H9 (cell line): ENCODE results near the gene GLB1L3. TPM values are rescaled to one million over a fixed set of nuclear protein-coding genes. Genes with fewer than 3 reads are reported as not detected.

Source experiments
- DNase-seq: peaks from one replicate; pipeline ENCODE4 v3.0.0-alpha.2; 2017
- H2AFZ ChIP-seq: one replicate; pipeline ENCODE4 v1.6.1; 2013; ENCODE audit warnings: mild to moderate bottlenecking, low read length, control low read depth, moderate library complexity
- H2AK5ac ChIP-seq: 2 replicates; pipeline ENCODE4 v1.6.1; 2013; ENCODE audit warnings: low read length, control low read depth, mixed read lengths; ENCODE audit not compliant: insufficient read length
- H2BK120ac ChIP-seq: one replicate; pipeline ENCODE4 v1.6.1; 2013; ENCODE audit warnings: low read depth, mild to moderate bottlenecking, low read length, control low read depth, inconsistent platforms; ENCODE audit not compliant: poor library complexity, severe bottlenecking
- H2BK12ac ChIP-seq: 2 replicates; pipeline ENCODE4 v1.6.1; 2013; ENCODE audit warnings: low read length, control low read depth, mixed read lengths, low read depth; ENCODE audit not compliant: insufficient read length
- H2BK15ac ChIP-seq: 2 replicates; pipeline ENCODE4 v1.6.1; 2013; ENCODE audit warnings: low read depth, low read length, control low read depth
- H2BK20ac ChIP-seq: one replicate; pipeline ENCODE4 v1.6.1; 2013; ENCODE audit warnings: low read depth, mild to moderate bottlenecking, low read length, control low read depth, inconsistent platforms; ENCODE audit not compliant: poor library complexity, severe bottlenecking
- H2BK5ac ChIP-seq: 2 replicates; pipeline ENCODE4 v1.6.1; 2013; ENCODE audit warnings: low read length, control low read depth, mixed read lengths; ENCODE audit not compliant: insufficient read length
- H3K14ac ChIP-seq: 2 replicates; pipeline ENCODE4 v1.6.1; 2013; ENCODE audit warnings: low read length, control low read depth; ENCODE audit not compliant: insufficient read depth
- H3K18ac ChIP-seq: 2 replicates; pipeline ENCODE4 v1.6.1; 2013; ENCODE audit warnings: low read depth, mild to moderate bottlenecking, mixed read lengths, low read length, control low read depth; ENCODE audit not compliant: insufficient read length
- H3K23ac ChIP-seq: 2 replicates; pipeline ENCODE4 v1.6.1; 2013; ENCODE audit warnings: low read length, control low read depth, mixed read lengths, low read depth; ENCODE audit not compliant: insufficient read length
- H3K23me2 ChIP-seq: 2 replicates; pipeline ENCODE4 v1.6.1; 2013; ENCODE audit warnings: low read depth, mild to moderate bottlenecking, mixed read lengths, low read length, control low read depth; ENCODE audit not compliant: insufficient read length, poor library complexity, severe bottlenecking
- H3K27ac ChIP-seq: 2 replicates; pipeline ENCODE4 v1.5.1; 2013; ENCODE audit warnings: low read length, control low read depth, mixed read lengths, low read depth; ENCODE audit not compliant: insufficient read length
- H3K27me3 ChIP-seq: 2 replicates; pipeline ENCODE4 v1.6.1; 2013; ENCODE audit warnings: low read length, control low read depth, inconsistent platforms; ENCODE audit not compliant: insufficient read depth
- H3K4ac ChIP-seq: 2 replicates; pipeline ENCODE4 v1.6.1; 2013; ENCODE audit warnings: low read depth, mild to moderate bottlenecking, control low read depth, inconsistent platforms, low read length, moderate library complexity
- H3K4me1 ChIP-seq: 2 replicates; pipeline ENCODE4 v1.6.1; 2013; ENCODE audit warnings: low read length, control low read depth, inconsistent platforms; ENCODE audit not compliant: insufficient read depth
- H3K4me2 ChIP-seq: 2 replicates; pipeline ENCODE4 v1.6.1; 2013; ENCODE audit warnings: low read length, control low read depth, mixed read lengths; ENCODE audit not compliant: insufficient read length, insufficient read depth
- H3K56ac ChIP-seq: 2 replicates; pipeline ENCODE4 v1.6.1; 2013; ENCODE audit warnings: low read depth, mild to moderate bottlenecking, mixed read lengths, low read length, control low read depth; ENCODE audit not compliant: insufficient read length
- H3K79me1 ChIP-seq: 2 replicates; pipeline ENCODE4 v1.6.1; 2013; ENCODE audit warnings: low read depth, mild to moderate bottlenecking, moderate library complexity, low read length, control low read depth, inconsistent platforms; ENCODE audit not compliant: insufficient read depth, poor library complexity, severe bottlenecking
- H3K79me2 ChIP-seq: 2 replicates; pipeline ENCODE4 v1.6.1; 2013; ENCODE audit warnings: low read length, control low read depth, inconsistent platforms; ENCODE audit not compliant: insufficient read depth
- H3K9ac ChIP-seq: 2 replicates; pipeline ENCODE4 v1.6.1; 2013; ENCODE audit warnings: low read length, control low read depth, mixed read lengths; ENCODE audit not compliant: insufficient read length; ENCODE audit errors: extremely low read depth
- H3K9me3 ChIP-seq: one replicate; pipeline ENCODE4 v1.6.1; 2013; ENCODE audit warnings: low read depth, low read length, inconsistent platforms; ENCODE audit not compliant: control insufficient read depth
- H3T11ph ChIP-seq: one replicate; pipeline ENCODE4 v1.6.1; 2013; ENCODE audit warnings: mild to moderate bottlenecking, low read length, control low read depth, inconsistent platforms
- H4K20me1 ChIP-seq: one replicate; pipeline ENCODE4 v1.6.1; 2013; ENCODE audit not compliant: control insufficient read depth, insufficient read length, insufficient read depth
- H4K5ac ChIP-seq: 2 replicates; pipeline ENCODE4 v1.6.1; 2013; ENCODE audit warnings: low read depth, mild to moderate bottlenecking, mixed read lengths, low read length, control low read depth; ENCODE audit not compliant: insufficient read length
- H4K8ac ChIP-seq: replicated peaks from 2 replicates; pipeline ENCODE4 v1.6.1; 2013; ENCODE audit warnings: low read length, control low read depth, mixed read lengths, low read depth; ENCODE audit not compliant: insufficient read length
- H4K91ac ChIP-seq: 2 replicates; pipeline ENCODE4 v1.6.1; 2013; ENCODE audit warnings: low read depth, mild to moderate bottlenecking, moderate library complexity, mixed read lengths, low read length, control low read depth; ENCODE audit not compliant: insufficient read length
- H3K27ac Mint-ChIP-seq, 3 experiments: 2 replicates in 2 of 3; 3 replicates in 1 of 3; pipeline ENCODE4 v1.8.0; 2020 to 2021; ENCODE audit warnings: mixed read lengths in 3 of 3, mild to moderate bottlenecking in 1 of 3, moderate library complexity in 1 of 3
- H3K27me3 Mint-ChIP-seq: 2 replicates; pipeline ENCODE4 v1.8.0; 2021; ENCODE audit warnings: low read depth, mild to moderate bottlenecking, moderate library complexity, mixed read lengths
- H3K36me3 Mint-ChIP-seq, 3 experiments: 2 replicates in 2 of 3; 3 replicates in 1 of 3; pipeline ENCODE4 v1.8.0; 2020 to 2021; ENCODE audit warnings: low read depth in 3 of 3, mixed read lengths in 3 of 3; ENCODE audit not compliant: insufficient read depth in 1 of 3
- H3K4me1 Mint-ChIP-seq, 2 experiments: 2 replicates each; pipeline ENCODE4 v1.8.0; 2020; ENCODE audit warnings: mixed read lengths in 2 of 2
- H3K4me3 Mint-ChIP-seq, 2 experiments: 2 replicates in 1 of 2; 3 replicates in 1 of 2; pipeline ENCODE4 v1.8.0; 2020 to 2021; ENCODE audit warnings: mild to moderate bottlenecking in 2 of 2, mixed read lengths in 2 of 2, moderate library complexity in 1 of 2
- H3K9me3 Mint-ChIP-seq, 2 experiments: 2 replicates in 1 of 2; 3 replicates in 1 of 2; pipeline ENCODE4 v1.8.0; 2020; ENCODE audit warnings: mild to moderate bottlenecking in 2 of 2, mixed read lengths in 2 of 2, moderate library complexity in 1 of 2
- CTCF ChIP-seq: fragments of 200-600 bp; sonication (generic); conservative IDR thresholded peaks from 3 replicates; pipeline ENCODE4 v1.8.0; 2021; ENCODE audit warnings: antibody characterized with exemption, mild to moderate bottlenecking
- WGBS: extraction: QIAGEN DNeasy Blood & Tissue Kit; methylation state at CpG from one replicate; pipeline ENCODE4 v1.1.7; 2013; ENCODE audit warnings: missing lambda C conversion rate, low lambda C conversion rate, mixed read lengths; ENCODE audit not compliant: insufficient read length; ENCODE audit errors: extremely low coverage; 5-methylcytosine and 5-hydroxymethylcytosine counted together
- total RNA-seq: library from RNA; stranded (reverse); gene quantifications from 2 replicates; pipeline ENCODE4 v1.2.1, GENCODE V29; 2021

The GLB1L3 gene
- total RNA-seq, 1 experiment from 2014 or later, result 11.2 TPM

- no peak for TF ChIP-seq CTCF
- no peak overlapping the region for H2BK120ac ChIP-seq
- H3K79me2 ChIP-seq, result no peaks in the 10 kb centered on the region
- H4K8ac ChIP-seq, result no peak overlapping the region
- no peak overlapping the region for H4K91ac ChIP-seq
- no peak overlapping the region for H2BK5ac ChIP-seq
- H3K4ac ChIP-seq, result no peak overlapping the region
- no peaks in the 10 kb centered on the region for H3K79me1 ChIP-seq
- no peak overlapping the region for H4K5ac ChIP-seq
- H3K23me2 ChIP-seq, result no peaks in the 10 kb centered on the region
- no peak overlapping the region for H3K4me2 ChIP-seq
- no CpG with 5 or more reads among the region's 27 CpGs for WGBS
- Mint-ChIP-seq H3K27me3 (peaks cover 35% of the 10 kb centered on the region), H3K27ac (no peak overlapping the region), H3K9me3 (peaks cover 4 to 5% of the 10 kb centered on the region in 2 experiments; a peak in 3 of 5 replicates), H3K4me1 (peaks cover 7 to 8% of the 10 kb centered on the region in 2 experiments), H3K36me3 (no peaks in the 10 kb centered on the region; a peak in 1 of 7 replicates), H3K4me3 (no peak overlapping the region)
- H2AFZ ChIP-seq, result no peak overlapping the region
- H2BK12ac ChIP-seq, result no peak overlapping the region
- no peak overlapping the region for H3K23ac ChIP-seq
- H2BK20ac ChIP-seq, result no peak overlapping the region
- H3K56ac ChIP-seq, result no peak overlapping the region
- H3T11ph ChIP-seq, result no peak overlapping the region
- no peaks in the 10 kb centered on the region for H4K20me1 ChIP-seq
- H3K27me3 ChIP-seq, result peaks cover 3% of the 10 kb centered on the region; the same call in 1 of the 2 replicates
- no peak overlapping the region for H2AK5ac ChIP-seq
- no peak overlapping the region for H2BK15ac ChIP-seq
- no peak overlapping the region; the same call in 1 of the 2 replicates for H3K14ac ChIP-seq
- no peaks in the 10 kb centered on the region for H3K4me1 ChIP-seq
- no peak overlapping the region for H3K27ac ChIP-seq
- no peak overlapping the region for H3K9ac ChIP-seq
- no peak for DNase-seq
- H3K18ac ChIP-seq, result no peak overlapping the region
- no peaks in the 10 kb centered on the region for H3K9me3 ChIP-seq
Measured at GRCh38 chr11:134358165-134358855, 82.1 kb downstream of the GLB1L3 start.
